ENCODE data around the gene TEX55.

TEX55 gene

DNA sequence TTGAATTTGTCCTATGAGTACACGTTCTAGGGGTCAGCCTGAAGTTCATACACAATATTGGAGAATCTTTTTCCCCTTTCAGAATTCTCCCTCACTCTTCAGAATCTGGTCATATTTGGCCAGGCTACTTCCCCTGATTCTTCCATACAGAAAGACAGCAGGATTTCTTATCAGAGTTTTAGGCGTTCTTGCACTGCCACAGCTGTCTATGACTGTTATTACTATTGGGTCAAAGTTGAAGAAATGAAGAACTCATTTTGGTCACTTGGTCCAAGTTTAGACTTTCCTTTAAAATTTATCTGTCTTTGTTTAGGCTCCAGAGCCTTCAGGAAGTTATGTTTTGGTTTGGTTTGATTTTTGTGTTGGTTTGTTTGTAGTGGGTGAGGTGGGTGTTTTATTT is 12.0 kb downstream of the TEX55 start:
- Histone ChIP-seq H2BK5ac (ENCODE audit: low read length) (no peak overlapping the region), H2BK15ac (ENCODE audit: low read length) (no peak overlapping the region), H3K14ac (ENCODE audit: low read length) (no peak overlapping the region), H2AFZ (ENCODE audit: low read length) (no peak overlapping the region), H3K4ac (ENCODE audit: low read length) (no peak overlapping the region), H3K18ac (ENCODE audit: low read length) (no peak overlapping the region), H2BK12ac (ENCODE audit: low read length) (no peak overlapping the region), H2AK5ac (ENCODE audit: low read depth, low read length) (no peak overlapping the region), H3K27me3 (ENCODE audit: control insufficient read depth in 3 of 3, insufficient read depth in 3 of 3, low read depth in 1 of 3, low read length in 3 of 3) (no peaks in the 10 kb centered on the region), H2BK120ac (ENCODE audit: low read depth, low read length) (no peak overlapping the region), H3K4me2 (ENCODE audit: insufficient read depth, low read length, poor library complexity, severe bottlenecking) (no peak overlapping the region), H3K9me3 (replicated peaks in 1 of 2; ENCODE audit: control insufficient read depth in 2 of 2, insufficient read depth in 1 of 2, low read depth in 1 of 2, low read length in 2 of 2) (peaks cover 0 to 4% of the 10 kb centered on the region in 2 donors), H3K79me1 (ENCODE audit: low read depth, low read length) (no peaks in the 10 kb centered on the region), H4K91ac (ENCODE audit: low read depth, low read length, poor library complexity) (no peak overlapping the region), H3K4me1 (ENCODE audit: control insufficient read depth in 2 of 2, insufficient read depth in 1 of 2, low read depth in 1 of 2, low read length in 2 of 2) (no peaks in the 10 kb centered on the region), H3K23ac (ENCODE audit: low read depth, low read length, poor library complexity) (no peak overlapping the region), H3K36me3 (replicated peaks in 1 of 2; ENCODE audit: control insufficient read depth in 2 of 2, insufficient read depth in 2 of 2, low read length in 2 of 2) (no peaks in the 10 kb centered on the region), H3K4me3 (ENCODE audit: low read length in 2 of 2) (no peak overlapping the region), H4K8ac (ENCODE audit: low read depth, low read length) (no peak overlapping the region), H3K9ac (ENCODE audit: low read depth, low read length, poor library complexity) (no peak overlapping the region), H3K27ac (replicated peaks; ENCODE audit: low read length) (no peak overlapping the region)
- WGBS, 2 donors (ENCODE audit: extremely low coverage in 2 of 2, insufficient read length in 2 of 2, insufficient replicate concordance in 1 of 2): no CpG with 5 or more reads among the region's 2 CpGs
- no peak for DNase-seq (ENCODE audit: low spot score)

DNA sequence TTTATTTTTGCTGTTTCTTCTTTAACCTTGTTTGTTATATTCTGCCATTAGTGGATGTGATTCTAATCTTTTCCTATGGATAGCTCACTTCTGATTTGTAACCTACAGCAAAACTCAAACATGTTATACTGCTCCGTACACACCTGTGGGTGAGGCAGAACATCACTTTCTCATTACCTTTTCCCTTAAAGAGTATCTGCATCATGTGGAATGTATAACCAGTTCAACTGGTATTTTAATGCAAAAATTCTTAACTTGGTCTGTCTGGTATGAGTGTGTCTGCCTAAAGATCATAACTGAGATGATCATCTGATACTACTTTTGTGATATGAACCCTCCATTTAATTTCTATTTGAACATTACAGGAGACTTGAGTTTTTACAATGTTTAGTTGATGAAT is 14.4 kb downstream of the TEX55 start:
- Histone ChIP-seq H3K14ac (ENCODE audit: low read length) (no peak overlapping the region), H3K36me3 (replicated peaks in 1 of 2; ENCODE audit: control insufficient read depth in 2 of 2, insufficient read depth in 2 of 2, low read length in 2 of 2) (no peaks in the 10 kb centered on the region), H2AK5ac (ENCODE audit: low read depth, low read length) (no peak overlapping the region), H2BK120ac (ENCODE audit: low read depth, low read length) (no peak overlapping the region), H2BK12ac (ENCODE audit: low read length) (no peak overlapping the region), H2BK5ac (ENCODE audit: low read length) (no peak overlapping the region), H3K23ac (ENCODE audit: low read depth, low read length, poor library complexity) (no peak overlapping the region), H3K27me3 (ENCODE audit: control insufficient read depth in 3 of 3, insufficient read depth in 3 of 3, low read depth in 1 of 3, low read length in 3 of 3) (no peaks in the 10 kb centered on the region), H3K9ac (ENCODE audit: low read depth, low read length, poor library complexity) (no peak overlapping the region), H3K27ac (replicated peaks; ENCODE audit: low read length) (no peak overlapping the region), H3K18ac (ENCODE audit: low read length) (no peak overlapping the region), H4K91ac (ENCODE audit: low read depth, low read length, poor library complexity) (no peak overlapping the region), H3K4me3 (ENCODE audit: low read length in 2 of 2) (no peak overlapping the region), H3K4me1 (ENCODE audit: control insufficient read depth in 2 of 2, insufficient read depth in 1 of 2, low read depth in 1 of 2, low read length in 2 of 2) (no peaks in the 10 kb centered on the region), H3K4me2 (ENCODE audit: insufficient read depth, low read length, poor library complexity, severe bottlenecking) (no peak overlapping the region), H3K79me1 (ENCODE audit: low read depth, low read length) (no peaks in the 10 kb centered on the region), H4K8ac (ENCODE audit: low read depth, low read length) (no peak overlapping the region), H3K4ac (ENCODE audit: low read length) (no peak overlapping the region), H3K9me3 (replicated peaks in 1 of 2; ENCODE audit: control insufficient read depth in 2 of 2, insufficient read depth in 1 of 2, low read depth in 1 of 2, low read length in 2 of 2) (peaks cover 0 to 4% of the 10 kb centered on the region in 2 donors), H2AFZ (ENCODE audit: low read length) (no peak overlapping the region), H2BK15ac (ENCODE audit: low read length) (no peak overlapping the region)
- no peak for DNase-seq (ENCODE audit: low spot score)
- no CpG with 5 or more reads among the region's 1 CpG for WGBS, 2 donors (ENCODE audit: extremely low coverage in 2 of 2, insufficient read length in 2 of 2, insufficient replicate concordance in 1 of 2)

DNA sequence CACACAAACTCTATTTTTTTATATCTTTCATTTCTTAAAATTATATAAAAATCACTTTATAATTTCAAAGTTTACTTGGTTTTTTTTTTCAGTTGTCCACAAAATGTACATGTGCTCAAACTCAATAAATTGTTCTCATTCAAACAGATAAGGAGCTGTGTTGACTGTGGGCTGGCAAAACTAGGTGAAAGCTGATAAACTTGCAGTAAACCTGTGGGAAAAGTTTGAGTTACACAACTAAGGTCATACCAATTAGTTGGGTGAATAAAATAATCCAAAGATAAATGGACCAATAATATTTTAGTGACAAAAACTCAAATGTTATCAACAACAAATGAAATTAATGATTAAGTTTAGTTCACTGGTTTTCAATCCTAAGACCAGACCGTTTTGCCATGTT is 14.8 kb downstream of the TEX55 start:
- Histone ChIP-seq H3K23ac (ENCODE audit: low read depth, low read length, poor library complexity) (no peak overlapping the region), H3K4me1 (ENCODE audit: control insufficient read depth in 2 of 2, insufficient read depth in 1 of 2, low read depth in 1 of 2, low read length in 2 of 2) (no peaks in the 10 kb centered on the region), H3K79me1 (ENCODE audit: low read depth, low read length) (no peaks in the 10 kb centered on the region), H3K14ac (ENCODE audit: low read length) (no peak overlapping the region), H3K9ac (ENCODE audit: low read depth, low read length, poor library complexity) (no peak overlapping the region), H3K9me3 (replicated peaks in 1 of 2; ENCODE audit: control insufficient read depth in 2 of 2, insufficient read depth in 1 of 2, low read depth in 1 of 2, low read length in 2 of 2) (peaks cover 0 to 4% of the 10 kb centered on the region in 2 donors), H4K8ac (ENCODE audit: low read depth, low read length) (no peak overlapping the region), H2BK120ac (ENCODE audit: low read depth, low read length) (no peak overlapping the region), H2BK5ac (ENCODE audit: low read length) (no peak overlapping the region), H3K4me2 (ENCODE audit: insufficient read depth, low read length, poor library complexity, severe bottlenecking) (no peak overlapping the region), H3K4ac (ENCODE audit: low read length) (no peak overlapping the region), H4K91ac (ENCODE audit: low read depth, low read length, poor library complexity) (no peak overlapping the region), H3K4me3 (ENCODE audit: low read length in 2 of 2) (no peak overlapping the region), H2BK15ac (ENCODE audit: low read length) (no peak overlapping the region), H3K18ac (ENCODE audit: low read length) (no peak overlapping the region), H3K27me3 (ENCODE audit: control insufficient read depth in 3 of 3, insufficient read depth in 3 of 3, low read depth in 1 of 3, low read length in 3 of 3) (no peaks in the 10 kb centered on the region), H3K36me3 (replicated peaks in 1 of 2; ENCODE audit: control insufficient read depth in 2 of 2, insufficient read depth in 2 of 2, low read length in 2 of 2) (no peaks in the 10 kb centered on the region), H2BK12ac (ENCODE audit: low read length) (no peak overlapping the region), H2AFZ (ENCODE audit: low read length) (no peak overlapping the region), H2AK5ac (ENCODE audit: low read depth, low read length) (no peak overlapping the region), H3K27ac (replicated peaks; ENCODE audit: low read length) (no peak overlapping the region)
- no peak for DNase-seq (ENCODE audit: low spot score)
- WGBS, 2 donors (ENCODE audit: extremely low coverage in 2 of 2, insufficient read length in 2 of 2, insufficient replicate concordance in 1 of 2): no CpG with 5 or more reads among the region's 1 CpG

DNA sequence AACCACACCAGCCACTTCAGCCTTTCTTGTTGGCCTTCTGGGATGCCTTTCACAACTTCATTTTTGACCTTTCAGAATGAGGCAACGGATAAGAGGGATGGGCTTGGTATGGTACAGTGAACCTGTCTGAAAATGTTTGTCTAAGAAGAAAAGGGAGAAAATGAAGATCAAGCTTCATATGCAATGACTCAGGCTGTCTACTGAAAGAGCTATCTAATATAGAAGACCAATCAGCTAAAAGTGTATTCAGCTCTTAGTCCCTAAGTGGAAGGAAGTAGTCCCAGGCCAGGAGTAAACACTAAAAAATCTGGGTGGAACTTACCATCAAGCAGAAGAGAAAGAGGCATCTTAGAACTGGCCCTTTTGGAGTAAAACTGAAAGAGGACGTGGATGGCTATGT is 15.3 kb downstream of the TEX55 start:
- Histone ChIP-seq H2BK12ac (ENCODE audit: low read length) (no peak overlapping the region), H3K4me2 (ENCODE audit: insufficient read depth, low read length, poor library complexity, severe bottlenecking) (no peak overlapping the region), H3K9ac (ENCODE audit: low read depth, low read length, poor library complexity) (no peak overlapping the region), H4K8ac (ENCODE audit: low read depth, low read length) (no peak overlapping the region), H2BK120ac (ENCODE audit: low read depth, low read length) (no peak overlapping the region), H4K91ac (ENCODE audit: low read depth, low read length, poor library complexity) (no peak overlapping the region), H3K14ac (ENCODE audit: low read length) (no peak overlapping the region), H3K36me3 (replicated peaks in 1 of 2; ENCODE audit: control insufficient read depth in 2 of 2, insufficient read depth in 2 of 2, low read length in 2 of 2) (no peaks in the 10 kb centered on the region), H3K4ac (ENCODE audit: low read length) (no peak overlapping the region), H3K79me1 (ENCODE audit: low read depth, low read length) (no peaks in the 10 kb centered on the region), H3K18ac (ENCODE audit: low read length) (no peak overlapping the region), H3K23ac (ENCODE audit: low read depth, low read length, poor library complexity) (no peak overlapping the region), H3K9me3 (replicated peaks in 1 of 2; ENCODE audit: control insufficient read depth in 2 of 2, insufficient read depth in 1 of 2, low read depth in 1 of 2, low read length in 2 of 2) (peaks cover 0 to 2% of the 10 kb centered on the region in 2 donors), H2BK5ac (ENCODE audit: low read length) (no peak overlapping the region), H3K27me3 (ENCODE audit: control insufficient read depth in 3 of 3, insufficient read depth in 3 of 3, low read depth in 1 of 3, low read length in 3 of 3) (no peaks in the 10 kb centered on the region), H3K4me1 (ENCODE audit: control insufficient read depth in 2 of 2, insufficient read depth in 1 of 2, low read depth in 1 of 2, low read length in 2 of 2) (no peaks in the 10 kb centered on the region), H3K4me3 (ENCODE audit: low read length in 2 of 2) (no peak overlapping the region), H2AK5ac (ENCODE audit: low read depth, low read length) (no peak overlapping the region), H2BK15ac (ENCODE audit: low read length) (no peak overlapping the region), H2AFZ (ENCODE audit: low read length) (no peak overlapping the region), H3K27ac (replicated peaks; ENCODE audit: low read length) (no peak overlapping the region)
- DNase-seq (ENCODE audit: low spot score): no peak
- WGBS, 2 donors (ENCODE audit: extremely low coverage in 2 of 2, insufficient read length in 2 of 2, insufficient replicate concordance in 1 of 2): no CpG with 5 or more reads among the region's 2 CpGs

Measured in neuronal stem cell (in vitro differentiated cells).